ENCODE measurements around the gene CDH4. TPM values are rescaled to one million over a fixed set of nuclear protein-coding genes. Genes with fewer than 3 reads are reported as not detected.

The CDH4 gene
- total and polyA plus RNA-seq, 2 donors (not counting 3 experiments of a cell fraction or from before 2014, with no cell fraction given): 0.17 to 0.51 TPM

DNA sequence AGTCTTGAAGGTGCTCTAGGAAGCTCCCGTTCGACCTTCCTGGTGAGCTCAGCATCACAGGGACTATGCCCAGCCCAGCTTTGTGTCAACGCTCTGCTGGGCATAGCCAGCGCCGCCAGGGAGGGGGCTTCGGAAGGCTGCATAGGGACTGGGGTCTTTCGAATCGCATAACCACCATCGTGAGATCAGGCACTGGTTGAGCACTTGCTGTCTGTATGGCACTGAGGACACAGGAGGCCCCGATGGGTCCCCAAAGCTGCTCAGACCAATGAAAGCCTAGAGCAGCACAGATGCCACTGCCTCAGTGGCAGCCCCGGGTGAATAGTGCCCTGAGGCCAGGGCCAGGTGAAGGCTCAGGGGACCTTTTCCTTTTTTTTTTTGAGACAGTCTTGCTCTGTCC lies 716.9 kb downstream of the CDH4 start:
- Histone ChIP-seq H3K4me1 (ENCODE audit: control insufficient read depth, extremely low read depth, insufficient read depth, low read length) (no peaks in the 10 kb centered on the region), H2AFZ (ENCODE audit: low read depth, low read length) (no peak overlapping the region), H3K27me3 (ENCODE audit: control insufficient read depth in 2 of 2, insufficient read depth in 2 of 2, low read length in 2 of 2) (peaks cover 3 to 8% of the 10 kb centered on the region in 2 experiments), H3K36me3 (ENCODE audit: control insufficient read depth in 2 of 2, extremely low read depth in 1 of 2, insufficient read depth in 2 of 2, low read length in 2 of 2) (peaks cover 0 to 4% of the 10 kb centered on the region in 2 experiments), H3K9ac (replicated peaks; ENCODE audit: extremely low read depth, insufficient read depth, low read length) (no peak overlapping the region), H3K4me3 (replicated peaks in 1 of 3; ENCODE audit: insufficient read depth in 1 of 3, low read depth in 1 of 3, low read length in 3 of 3) (no peak overlapping the region), H3K9me1 (replicated peaks; ENCODE audit: control insufficient read depth, extremely low read depth, insufficient read depth, low read length) (no peaks in the 10 kb centered on the region), H3K79me2 (ENCODE audit: control insufficient read depth, insufficient read depth, low read length) (no peaks in the 10 kb centered on the region), H3K27ac (ENCODE audit: insufficient read depth, low read depth, low read length) (no peak overlapping the region), H4K20me1 (replicated peaks; ENCODE audit: control insufficient read depth, extremely low read depth, insufficient read depth, low read length) (no peaks in the 10 kb centered on the region), H3K9me3 (replicated peaks; ENCODE audit: control insufficient read depth, insufficient read depth, low read length) (no peaks in the 10 kb centered on the region), H3K4me2 (ENCODE audit: insufficient read depth, low read length) (no peak overlapping the region)
- dilution Hi-C loops (cut with MboI; ENCODE audit: extremely low pct_ligation_motif_present, low sequenced_read_pairs) (no loop called here), intact Hi-C loops (cut with micrococcal nuclease) (no loop called here)
- TF ChIP-seq MYC (IDR thresholded peaks at IDR 0.05; ENCODE audit: low read depth, low read length) (no peak), EZH2 (IDR thresholded peaks at IDR 0.05; ENCODE audit: borderline replicate concordance, low read depth, low read length, severe bottlenecking) (no peak), FOS (IDR thresholded peaks at IDR 0.05; ENCODE audit: borderline replicate concordance, insufficient read depth, low read length) (no peak), POLR2A (IDR thresholded peaks at IDR 0.05; ENCODE audit: low read depth, low read length) (no peak), JUN (IDR thresholded peaks at IDR 0.05; ENCODE audit: borderline replicate concordance, insufficient read depth, insufficient read length, low read depth) (no peak), GATA2 (IDR thresholded peaks at IDR 0.05; ENCODE audit: insufficient read depth, insufficient read length, low read depth, low read length) (no peak), POLR2AphosphoS5 (IDR thresholded peaks at IDR 0.05; ENCODE audit: insufficient read depth, low read depth, low read length) (no peak)
- TF ChIP-seq, protein P1, sequence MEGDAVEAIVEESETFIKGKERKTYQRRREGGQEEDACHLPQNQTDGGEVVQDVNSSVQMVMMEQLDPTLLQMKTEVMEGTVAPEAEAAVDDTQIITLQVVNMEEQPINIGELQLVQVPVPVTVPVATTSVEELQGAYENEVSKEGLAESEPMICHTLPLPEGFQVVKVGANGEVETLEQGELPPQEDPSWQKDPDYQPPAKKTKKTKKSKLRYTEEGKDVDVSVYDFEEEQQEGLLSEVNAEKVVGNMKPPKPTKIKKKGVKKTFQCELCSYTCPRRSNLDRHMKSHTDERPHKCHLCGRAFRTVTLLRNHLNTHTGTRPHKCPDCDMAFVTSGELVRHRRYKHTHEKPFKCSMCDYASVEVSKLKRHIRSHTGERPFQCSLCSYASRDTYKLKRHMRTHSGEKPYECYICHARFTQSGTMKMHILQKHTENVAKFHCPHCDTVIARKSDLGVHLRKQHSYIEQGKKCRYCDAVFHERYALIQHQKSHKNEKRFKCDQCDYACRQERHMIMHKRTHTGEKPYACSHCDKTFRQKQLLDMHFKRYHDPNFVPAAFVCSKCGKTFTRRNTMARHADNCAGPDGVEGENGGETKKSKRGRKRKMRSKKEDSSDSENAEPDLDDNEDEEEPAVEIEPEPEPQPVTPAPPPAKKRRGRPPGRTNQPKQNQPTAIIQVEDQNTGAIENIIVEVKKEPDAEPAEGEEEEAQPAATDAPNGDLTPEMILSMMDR (IDR thresholded peaks at IDR 0.05; ENCODE audit: extremely low read depth in 1 of 2, insufficient read depth in 1 of 2, low read depth in 1 of 2, low read length in 2 of 2): no peak
- TF ChIP-seq, protein P2, sequence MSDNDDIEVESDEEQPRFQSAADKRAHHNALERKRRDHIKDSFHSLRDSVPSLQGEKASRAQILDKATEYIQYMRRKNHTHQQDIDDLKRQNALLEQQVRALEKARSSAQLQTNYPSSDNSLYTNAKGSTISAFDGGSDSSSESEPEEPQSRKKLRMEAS (IDR thresholded peaks at IDR 0.05; ENCODE audit: insufficient read depth, insufficient read length): no peak
- no TSS peak for BruUV-seq (replicated peaks)
- POLR2A ChIA-PET: no interaction called here
- DNase-seq (ENCODE audit: low read depth, low spot score): no peak
- CTCF ChIA-PET: no interaction called here
- FAIRE-seq: no peak

All from endothelial cell of umbilical vein (primary cell).